Stimulated activated CD8-positive, alpha-beta memory T cell treated with anti-CD3 and anti-CD28 coated beads, Interleukin-4, amount 100 ng/mL, for 1 hour (primary cell): ENCODE measurements around the gene ZNF346.

ENCODE experiments used
- DNase-seq, 2 donors: peaks; one replicate each; pipeline ENCODE4 v3.0.0-alpha.2; 2020; ENCODE audit warnings: low read depth in 2 of 2, low spot score in 1 of 2

ZNF346 gene

DNA sequence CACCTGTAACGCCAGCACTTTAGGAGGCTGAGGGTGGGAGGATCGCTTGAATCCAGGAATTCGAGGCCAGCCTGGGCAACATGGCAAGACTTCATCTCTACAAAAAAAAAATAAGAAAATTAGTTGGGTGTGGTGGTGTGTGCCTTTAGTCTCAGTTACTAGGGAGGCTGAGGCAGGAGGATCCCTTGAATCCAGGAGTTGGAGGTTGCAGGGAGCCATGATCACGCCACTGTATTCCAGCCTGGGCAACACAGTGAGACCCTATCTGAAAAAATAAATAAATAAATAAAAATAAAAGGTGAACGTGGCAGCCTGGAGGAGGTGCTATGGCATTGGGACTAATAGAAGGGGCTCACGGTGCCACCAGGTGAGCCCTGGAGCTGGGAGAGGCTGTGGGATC, 71.3 kb downstream of the ZNF346 start:
- no peak for DNase-seq

DNA sequence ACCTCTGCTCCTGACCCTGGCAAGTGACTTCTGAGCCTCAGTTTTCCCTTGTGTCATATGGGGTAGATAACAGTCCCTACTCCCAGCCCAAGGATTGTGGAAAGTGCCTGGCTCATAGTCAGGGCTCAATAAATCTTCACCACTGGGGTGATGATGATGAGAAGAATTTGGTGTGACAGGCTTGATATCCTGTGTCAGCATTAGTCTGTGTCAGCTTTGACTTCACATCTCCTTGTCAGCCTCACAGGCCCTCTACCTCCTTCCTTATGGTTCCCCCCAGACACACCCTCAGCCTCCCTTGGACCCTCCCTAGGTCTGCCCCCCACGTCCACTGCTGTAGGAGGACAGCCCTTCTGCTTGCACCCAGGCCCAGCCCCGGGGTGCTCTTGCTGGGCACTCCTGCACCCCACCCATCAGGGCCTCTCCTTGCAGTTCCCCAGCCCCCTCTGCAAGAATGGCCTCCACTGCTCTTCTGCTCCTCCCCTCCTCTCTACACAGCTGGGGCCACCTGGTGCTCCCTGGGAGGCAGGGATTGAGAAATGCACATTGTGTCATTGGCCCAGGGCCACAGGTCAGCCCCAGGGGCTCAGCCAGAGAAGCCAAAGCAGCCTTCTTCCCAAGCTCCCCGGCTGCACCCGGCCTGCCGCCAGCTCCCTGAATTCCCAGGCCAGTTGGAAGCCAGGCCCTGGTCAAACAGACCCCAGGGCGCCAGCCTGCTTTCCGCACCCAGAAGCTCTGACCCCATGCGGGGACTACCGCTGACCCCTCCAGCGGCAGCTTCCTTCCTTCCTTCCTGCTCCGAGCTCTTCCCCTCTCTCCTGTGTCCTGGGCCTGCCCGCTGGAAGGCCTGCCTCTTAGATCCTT, 72.0 kb downstream of the ZNF346 start:
- no peak for DNase-seq

- DNase-seq, result no peak
Observed at GRCh38 chr5:177095088-177095669, 72.7 kb downstream of the ZNF346 start.

GRCh38 chr5:177096162-177097015, 73.9 kb downstream of the ZNF346 start:
- no peak for DNase-seq

GRCh38 chr5:177097016-177097985, 74.8 kb downstream of the ZNF346 start:
- no peak for DNase-seq

DNA sequence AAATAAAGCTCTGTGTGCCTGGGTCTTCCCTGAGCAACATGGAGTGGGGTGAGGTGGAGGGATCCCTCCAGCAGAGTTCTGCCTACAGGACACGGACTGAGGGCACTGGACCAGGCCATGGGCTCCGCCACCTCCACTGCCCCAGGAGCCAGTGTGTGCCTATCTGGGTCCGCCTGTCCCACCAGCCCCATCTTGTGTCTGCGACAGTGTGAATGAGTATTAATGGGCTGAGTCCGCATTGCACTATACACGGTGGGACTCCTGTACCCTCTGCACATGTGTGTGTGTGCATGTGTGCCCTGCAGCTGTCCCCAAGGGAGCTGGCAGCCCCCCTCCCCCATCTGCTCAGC, 75.6 kb downstream of the ZNF346 start:
- no peak for DNase-seq

- DNase-seq, result no peak
Observed at GRCh38 chr5:177098470-177099141, 76.1 kb downstream of the ZNF346 start.

DNA sequence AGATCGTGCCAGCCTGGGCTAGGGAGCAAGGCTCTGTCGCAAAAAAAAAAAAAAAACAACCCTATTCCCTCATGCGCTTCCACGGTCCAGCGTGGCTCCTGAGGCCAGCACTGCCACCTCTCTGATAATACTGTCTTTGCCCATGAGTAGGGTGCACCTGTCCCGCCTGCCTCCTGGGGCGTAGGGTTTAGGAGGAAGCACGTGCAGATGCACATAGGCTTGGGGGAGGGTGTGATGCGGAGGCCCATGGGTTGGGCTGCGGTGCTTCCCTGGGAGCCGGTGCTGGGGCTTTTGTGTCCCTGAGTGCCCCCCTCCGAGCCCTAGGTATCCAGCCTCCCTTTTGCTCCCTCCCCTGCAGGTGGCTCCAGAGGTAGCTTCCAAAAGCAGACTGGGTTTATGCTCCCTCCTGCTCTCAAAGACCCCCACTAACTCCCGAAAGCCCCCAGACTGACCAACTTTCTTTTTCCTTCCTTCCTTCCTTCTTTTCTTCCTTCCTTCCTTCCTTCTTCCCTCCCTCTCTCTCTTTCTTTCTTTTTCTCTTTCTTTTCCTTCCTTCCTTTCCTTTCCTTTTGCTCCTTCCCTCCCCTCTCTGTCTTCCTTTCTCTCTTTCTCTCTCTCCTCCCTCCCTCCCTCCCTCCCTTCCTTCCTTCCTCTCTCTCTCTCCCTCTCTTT, 77.1 kb downstream of the ZNF346 start:
- no peak for DNase-seq

DNA sequence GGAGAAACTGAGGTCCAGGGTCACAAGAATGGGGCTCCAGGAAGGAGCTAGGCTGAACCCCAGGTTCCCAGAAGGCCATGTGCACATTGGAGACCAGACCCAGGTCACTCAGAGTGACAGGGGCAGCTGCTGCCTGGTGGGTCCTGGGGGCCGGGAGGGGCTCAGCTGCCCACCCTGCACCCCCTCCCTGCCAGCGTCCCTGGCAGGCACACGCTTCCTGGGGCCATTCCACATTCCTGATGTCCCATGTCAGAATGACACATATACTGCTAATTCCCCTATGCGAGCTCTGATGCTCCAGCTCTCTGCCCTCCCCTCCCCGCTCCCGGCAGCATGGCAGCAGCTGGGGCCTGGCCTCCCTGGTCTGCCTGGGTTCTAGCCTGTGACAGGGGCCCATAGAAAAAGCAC, 78.2 kb downstream of the ZNF346 start:
- no peak for DNase-seq

GRCh38 chr5:177103523-177104253, 81.2 kb downstream of the ZNF346 start:
- DNase-seq, result no peak

DNA sequence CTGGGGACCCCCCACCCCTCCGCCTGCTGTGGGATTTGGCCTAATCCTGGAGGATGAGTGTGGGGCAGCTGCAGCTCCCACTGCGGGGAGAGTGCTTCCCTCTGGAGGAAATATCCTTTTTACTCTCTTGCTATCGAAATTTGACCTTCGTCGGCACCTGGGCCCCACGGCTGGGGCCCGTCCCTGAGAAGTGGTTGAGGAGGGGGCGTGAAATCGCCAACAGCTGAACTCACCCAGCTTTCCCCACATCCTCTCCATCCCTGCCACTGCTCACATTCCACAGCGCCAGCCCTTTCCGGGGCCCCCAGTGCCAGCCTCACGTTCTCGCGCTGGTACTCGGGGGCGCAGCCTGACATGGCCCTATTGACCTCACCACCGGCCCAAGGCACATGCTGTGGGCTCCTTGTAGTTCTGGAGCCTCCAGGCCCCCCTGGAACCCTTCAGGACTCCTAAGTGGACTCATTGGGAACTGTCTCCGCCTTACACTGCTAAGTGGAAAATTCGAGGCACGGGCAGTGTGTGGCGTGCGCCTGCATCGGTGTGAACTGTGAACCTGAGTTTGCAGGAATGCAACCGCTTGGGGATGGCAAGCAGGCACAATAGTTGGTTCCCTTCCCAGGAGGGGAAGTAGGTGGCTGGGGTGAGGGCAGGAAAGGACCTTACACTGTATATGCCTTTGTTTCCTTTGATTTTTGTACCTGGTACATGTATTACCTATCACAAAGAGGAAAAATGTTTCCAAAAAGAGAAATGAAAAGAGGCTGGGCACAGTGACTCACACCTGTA, 83.4 kb downstream of the ZNF346 start:
- no peak for DNase-seq

DNA sequence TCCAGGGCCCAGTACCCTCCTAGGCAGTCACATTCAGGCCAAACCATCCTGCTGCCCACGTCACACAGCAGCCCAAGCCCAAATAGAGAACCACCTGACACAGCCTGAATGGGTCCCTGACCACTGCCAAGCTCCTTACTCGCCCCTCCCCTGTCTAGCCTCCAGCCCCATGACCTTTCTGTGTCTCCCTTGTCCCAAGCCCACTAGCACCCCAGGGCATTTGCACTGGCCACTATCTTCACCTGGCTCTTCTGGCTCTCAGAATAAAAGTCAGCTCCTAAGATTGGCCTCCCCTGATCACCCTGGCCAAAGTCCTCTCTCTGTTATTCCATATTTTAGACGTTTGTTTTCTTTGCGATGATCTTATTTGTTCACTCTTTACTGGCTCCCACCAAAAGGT, 84.7 kb downstream of the ZNF346 start:
- no peak for DNase-seq

GRCh38 chr5:177109810-177110209, 87.3 kb downstream of the ZNF346 start:
- no peak for DNase-seq

DNA sequence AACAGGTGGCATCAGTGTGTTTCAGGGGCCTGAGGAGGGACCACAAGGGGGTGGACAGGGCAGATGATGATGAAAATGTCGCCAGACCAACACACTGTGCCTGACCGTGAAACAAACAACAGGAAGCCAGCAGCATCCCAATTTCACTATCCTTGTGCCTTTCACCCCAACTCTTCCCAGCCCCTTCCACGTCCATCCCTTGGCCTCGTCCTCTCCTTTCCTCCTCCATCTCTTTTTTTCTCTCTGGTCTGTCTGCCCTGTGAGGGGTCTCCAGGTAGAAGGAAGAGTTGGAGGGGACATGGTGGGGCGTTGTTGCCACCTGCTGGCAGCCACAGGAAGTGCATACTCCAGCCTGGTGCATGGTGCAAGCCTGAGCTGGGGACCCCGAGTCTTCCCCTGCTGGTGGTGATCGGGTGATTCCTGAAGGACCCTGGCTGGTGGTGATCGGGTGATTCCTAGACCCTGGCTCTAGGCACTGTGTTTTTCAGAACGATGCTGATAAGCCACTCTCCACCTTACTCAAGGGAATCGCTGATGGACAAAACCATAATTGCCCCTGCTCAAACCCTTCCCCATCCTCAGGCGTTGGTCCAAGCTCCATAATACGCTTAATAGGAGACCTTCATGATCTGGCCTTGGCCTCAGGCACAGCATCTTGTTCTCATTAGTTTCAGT, 89.4 kb downstream of the ZNF346 start:
- peak in 1 of 2 donors; percentile 25 for DNase-seq

GRCh38 chr5:177112589-177113220, 90.2 kb downstream of the ZNF346 start:
- DNase-seq, result no peak

- DNase-seq, result peak; percentile 59 to 66
Observed at GRCh38 chr5:177113566-177114424, 91.3 kb downstream of the ZNF346 start.
